Stomach (tissue), 4 donors: ENCODE results near the gene DENND5A.

Source experiments
- CTCF ChIP-seq, 7 experiments: fragments of 450-650 bp in 4 of 7; fragments of 200-600 bp in 3 of 7; sonication (generic) in 3 of 7; IDR thresholded peaks; one replicate each; pipeline ENCODE4 v1.5.1; 2016 to 2019; ENCODE audit warnings: antibody characterized with exemption in 7 of 7, control low read depth in 2 of 7, mild to moderate bottlenecking in 1 of 7
- EP300 ChIP-seq: sonication (generic); formaldehyde crosslinking; IDR thresholded peaks from one replicate; pipeline ENCODE4 v1.6.1; 2017; ENCODE audit warnings: antibody characterized with exemption
- POLR2AphosphoS5 ChIP-seq, 3 donors: sonication (generic); formaldehyde crosslinking; IDR thresholded peaks; one replicate each; pipeline ENCODE4 v1.6.1; 2016; ENCODE audit warnings: antibody characterized with exemption in 3 of 3

GRCh38 chr11:9210922-9211320 lies 54.2 kb downstream of the DENND5A start:
- no peak for TF ChIP-seq CTCF (IDR thresholded peaks at IDR 0.05)
- no peak for TF ChIP-seq EP300
- no peak for TF ChIP-seq POLR2AphosphoS5 (IDR thresholded peaks at IDR 0.05)
